GM08714 (cell line): ENCODE data around the gene SAA1.

Experiments
- H3K4me3 ChIP-seq: fragments of 200-500 bp; sonication (Bioruptor generic); 2 replicates; pipeline ENCODE4 v1.5.1; 2014; ENCODE audit warnings: mild to moderate bottlenecking, low read length, inconsistent platforms
- ZNF274 ChIP-seq: IDR thresholded peaks from 2 replicates; pipeline ENCODE4 v1.6.1; 2012; ENCODE audit warnings: mild to moderate bottlenecking, low read depth, low read length

Gene SAA1

DNA sequence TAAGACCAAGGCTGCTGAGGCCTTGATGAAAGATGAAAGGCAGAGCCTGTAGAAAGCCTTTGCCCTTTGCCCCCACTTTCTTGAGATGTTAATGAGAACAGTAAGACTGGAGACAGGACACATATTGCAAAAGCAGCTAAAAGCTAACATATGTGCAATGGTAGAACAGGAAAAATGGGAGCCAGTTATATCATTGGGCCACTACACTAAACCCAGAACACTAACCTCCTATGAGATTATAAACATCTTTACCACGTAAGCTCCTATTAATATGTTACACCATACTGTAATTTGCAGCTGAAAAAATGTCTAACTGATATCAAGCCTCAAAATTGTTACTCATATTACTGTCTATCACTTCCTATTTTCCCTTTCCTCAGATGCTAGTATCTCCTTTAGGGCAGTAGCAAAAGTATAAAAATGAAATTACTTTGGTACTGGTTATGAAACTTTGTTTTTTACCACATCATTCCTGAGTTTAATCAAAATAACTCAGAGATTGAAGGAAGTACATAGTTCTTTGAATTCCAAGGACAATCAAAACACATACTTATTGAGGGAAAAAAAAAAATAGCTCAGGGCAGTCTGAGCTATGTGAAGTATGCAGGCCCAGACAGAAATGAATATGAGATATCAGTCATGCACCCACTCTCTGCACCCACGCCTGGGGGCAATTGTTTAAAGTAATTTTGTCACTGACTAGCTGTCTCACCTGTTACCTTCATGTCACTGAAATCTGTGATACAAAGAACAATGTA, 46.8 kb downstream of the SAA1 start:
- no peak overlapping the region for H3K4me3 ChIP-seq

GRCh38 chr11:18313965-18314763, 48.1 kb downstream of the SAA1 start:
- TF ChIP-seq ZNF274 = no peak
- no peak overlapping the region for H3K4me3 ChIP-seq

More for the DNA sequence above, 46.8 kb downstream of the SAA1 start:
- TF ChIP-seq ZNF274 = no peak

DNA sequence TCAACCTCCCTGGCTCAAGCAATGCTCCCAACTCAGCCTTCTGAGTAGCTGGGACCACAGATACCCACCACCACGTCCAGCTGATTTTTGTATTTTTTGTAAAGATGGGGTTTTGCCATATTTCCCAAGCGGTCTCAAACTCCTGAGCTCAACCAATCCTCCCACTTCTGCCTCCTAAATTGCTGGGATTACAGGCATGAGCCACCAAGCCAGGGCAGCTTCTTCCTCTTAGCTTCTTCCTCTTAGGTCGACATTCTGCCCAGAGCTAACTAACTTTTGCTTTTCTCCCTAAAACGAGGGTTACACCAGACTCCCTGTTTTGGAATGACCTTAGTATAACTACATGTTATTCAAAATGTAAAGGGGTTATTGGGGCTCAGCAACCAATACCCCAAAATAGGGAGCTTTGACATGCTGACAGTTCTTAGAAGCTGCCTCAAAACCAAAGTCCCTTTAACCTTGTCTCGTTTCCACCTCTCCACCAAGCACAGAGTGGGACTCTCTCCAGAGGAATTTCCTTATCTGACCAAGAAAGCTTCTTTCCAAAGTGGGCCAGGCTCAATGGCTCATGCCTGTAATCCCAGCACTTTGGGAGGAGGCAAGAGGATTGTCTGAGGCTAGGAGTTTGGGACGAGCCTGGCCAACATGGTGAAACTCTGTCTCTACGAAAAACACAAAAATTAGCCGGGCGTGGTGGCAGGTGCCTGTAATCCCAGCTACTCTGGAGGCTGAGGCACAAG, 48.9 kb downstream of the SAA1 start:
- H3K4me3 ChIP-seq = no peak overlapping the region
- no peak for TF ChIP-seq ZNF274

DNA sequence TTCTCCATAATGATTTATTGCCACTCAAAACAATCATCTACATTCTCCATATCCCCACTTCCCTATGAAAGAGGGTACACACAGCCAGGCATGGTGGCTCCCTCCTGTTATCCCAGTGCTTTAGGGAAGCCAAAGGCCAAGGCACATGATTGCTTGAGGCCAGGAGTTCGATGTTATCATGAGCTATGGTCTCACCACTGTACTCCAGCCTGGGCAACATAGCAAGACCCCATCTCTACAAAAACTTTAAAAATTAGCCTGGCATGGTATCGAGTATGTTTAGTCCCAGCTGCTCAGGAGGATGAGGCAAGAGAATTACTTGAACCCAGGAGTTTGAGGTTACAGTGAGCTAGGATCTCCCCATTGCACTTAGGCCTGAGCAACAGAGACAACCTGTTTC, 49.8 kb downstream of the SAA1 start:
- TF ChIP-seq ZNF274 = no peak
- H3K4me3 ChIP-seq = no peak overlapping the region

DNA sequence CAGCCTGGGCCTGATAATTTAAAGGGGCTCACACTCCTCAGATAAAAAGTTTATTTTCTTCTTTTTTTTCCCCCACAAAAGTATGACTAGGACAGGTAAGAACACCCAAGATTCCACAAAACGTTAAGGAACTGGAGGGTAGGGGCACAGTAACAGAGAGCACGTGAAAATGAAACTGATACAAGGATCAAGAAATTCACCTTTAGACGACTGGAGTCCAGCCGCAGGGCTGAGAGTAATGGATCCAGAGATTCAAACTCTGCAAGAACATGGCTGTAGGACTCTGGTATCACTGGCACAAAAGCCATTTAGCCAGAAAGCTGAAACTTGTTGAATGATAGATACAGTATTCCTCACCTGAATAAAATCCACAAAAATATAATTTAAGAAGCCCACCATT, 51.5 kb downstream of the SAA1 start:
- no peak for TF ChIP-seq ZNF274
- H3K4me3 ChIP-seq = no peak overlapping the region
